ENCODE data around the gene EFCAB6. TPM values are rescaled to one million over a fixed set of nuclear protein-coding genes. Genes with fewer than 3 reads are reported as not detected.

EFCAB6 gene
- total and polyA plus RNA-seq, 4 donors, result 0.14 to 2.1 (median 0.53) TPM

DNA sequence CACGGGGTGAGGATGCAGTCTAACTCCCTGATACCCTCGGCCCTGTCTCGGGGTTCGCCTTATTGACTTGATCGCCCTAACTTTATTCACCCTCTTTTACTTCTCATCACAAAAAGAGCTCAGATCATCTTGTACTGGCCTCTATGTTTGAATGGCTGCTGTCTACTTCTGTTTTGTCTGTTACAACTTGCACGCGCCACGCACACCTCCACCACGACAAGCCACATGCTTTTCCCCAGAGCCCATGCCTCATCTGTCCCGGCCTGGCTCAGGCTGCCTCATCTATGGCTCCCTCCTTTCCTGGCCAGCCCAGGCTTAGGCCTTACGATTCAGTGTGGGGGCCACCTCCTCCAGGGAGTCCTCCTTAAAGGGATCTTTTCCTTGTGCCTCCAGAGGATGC lies 180.9 kb downstream of the EFCAB6 start:
- Histone ChIP-seq H3K9ac (ENCODE audit: low read depth in 1 of 2, low read length in 2 of 2) (no peak overlapping the region), H3K4me3 (ENCODE audit: low read depth in 1 of 3, low read length in 3 of 3) (no peak overlapping the region), H3K27me3 (ENCODE audit: control insufficient read depth in 4 of 4, insufficient read depth in 4 of 4, low read length in 3 of 4) (no peaks in the 10 kb centered on the region), H3K9me3 (ENCODE audit: control insufficient read depth in 4 of 4, low read length in 3 of 4) (no peaks in the 10 kb centered on the region), H3K36me3 (ENCODE audit: control insufficient read depth in 4 of 4, insufficient read depth in 3 of 4, low read depth in 1 of 4, low read length in 3 of 4) (no peaks in the 10 kb centered on the region), H3K4me1 (ENCODE audit: control insufficient read depth in 4 of 4, insufficient read depth in 4 of 4, low read length in 3 of 4) (no peaks in the 10 kb centered on the region), H3K27ac (ENCODE audit: low read depth in 1 of 2, low read length in 2 of 2) (no peak overlapping the region)
- no peak for DNase-seq (ENCODE audit: low spot score)
- no peak for TF ChIP-seq ZBTB33 (IDR thresholded peaks at IDR 0.05)
- TF ChIP-seq RAD21 (IDR thresholded peaks at IDR 0.05), result no peak
- TF ChIP-seq HNF4A (conservative IDR thresholded peaks at IDR 0.05), result no peak
- TF ChIP-seq ATF3 (IDR thresholded peaks at IDR 0.05), result no peak
- no peak for TF ChIP-seq YY1 (IDR thresholded peaks at IDR 0.05)
- TF ChIP-seq NR2F2 (IDR thresholded peaks at IDR 0.05), result no peak
- TF ChIP-seq RXRA (IDR thresholded peaks at IDR 0.05), result no peak
- no peak for TF ChIP-seq GABPA (IDR thresholded peaks at IDR 0.05 in 1 of 2, conservative IDR thresholded peaks at IDR 0.05 in 1 of 2)
- TF ChIP-seq, protein P1, sequence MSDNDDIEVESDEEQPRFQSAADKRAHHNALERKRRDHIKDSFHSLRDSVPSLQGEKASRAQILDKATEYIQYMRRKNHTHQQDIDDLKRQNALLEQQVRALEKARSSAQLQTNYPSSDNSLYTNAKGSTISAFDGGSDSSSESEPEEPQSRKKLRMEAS (IDR thresholded peaks at IDR 0.05), result no peak
- TF ChIP-seq SP1 (IDR thresholded peaks at IDR 0.05), result no peak
- no peak for TF ChIP-seq HNF4G (IDR thresholded peaks at IDR 0.05)
- TF ChIP-seq TAF1 (conservative IDR thresholded peaks at IDR 0.05), result no peak
- no peak for TF ChIP-seq JUND (IDR thresholded peaks at IDR 0.05)
- no peak for TF ChIP-seq EGR1 (IDR thresholded peaks at IDR 0.05; ENCODE audit: low read depth in 2 of 2)
- no peak for TF ChIP-seq FOXA2 (IDR thresholded peaks at IDR 0.05)
- TF ChIP-seq, protein P2, sequence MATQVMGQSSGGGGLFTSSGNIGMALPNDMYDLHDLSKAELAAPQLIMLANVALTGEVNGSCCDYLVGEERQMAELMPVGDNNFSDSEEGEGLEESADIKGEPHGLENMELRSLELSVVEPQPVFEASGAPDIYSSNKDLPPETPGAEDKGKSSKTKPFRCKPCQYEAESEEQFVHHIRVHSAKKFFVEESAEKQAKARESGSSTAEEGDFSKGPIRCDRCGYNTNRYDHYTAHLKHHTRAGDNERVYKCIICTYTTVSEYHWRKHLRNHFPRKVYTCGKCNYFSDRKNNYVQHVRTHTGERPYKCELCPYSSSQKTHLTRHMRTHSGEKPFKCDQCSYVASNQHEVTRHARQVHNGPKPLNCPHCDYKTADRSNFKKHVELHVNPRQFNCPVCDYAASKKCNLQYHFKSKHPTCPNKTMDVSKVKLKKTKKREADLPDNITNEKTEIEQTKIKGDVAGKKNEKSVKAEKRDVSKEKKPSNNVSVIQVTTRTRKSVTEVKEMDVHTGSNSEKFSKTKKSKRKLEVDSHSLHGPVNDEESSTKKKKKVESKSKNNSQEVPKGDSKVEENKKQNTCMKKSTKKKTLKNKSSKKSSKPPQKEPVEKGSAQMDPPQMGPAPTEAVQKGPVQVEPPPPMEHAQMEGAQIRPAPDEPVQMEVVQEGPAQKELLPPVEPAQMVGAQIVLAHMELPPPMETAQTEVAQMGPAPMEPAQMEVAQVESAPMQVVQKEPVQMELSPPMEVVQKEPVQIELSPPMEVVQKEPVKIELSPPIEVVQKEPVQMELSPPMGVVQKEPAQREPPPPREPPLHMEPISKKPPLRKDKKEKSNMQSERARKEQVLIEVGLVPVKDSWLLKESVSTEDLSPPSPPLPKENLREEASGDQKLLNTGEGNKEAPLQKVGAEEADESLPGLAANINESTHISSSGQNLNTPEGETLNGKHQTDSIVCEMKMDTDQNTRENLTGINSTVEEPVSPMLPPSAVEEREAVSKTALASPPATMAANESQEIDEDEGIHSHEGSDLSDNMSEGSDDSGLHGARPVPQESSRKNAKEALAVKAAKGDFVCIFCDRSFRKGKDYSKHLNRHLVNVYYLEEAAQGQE (IDR thresholded peaks at IDR 0.05), result no peak
- no peak for TF ChIP-seq FOXA1 (IDR thresholded peaks at IDR 0.05)
- no peak for TF ChIP-seq CTCF (IDR thresholded peaks at IDR 0.05; ENCODE audit: low read depth, low read length, missing input control)
- 92% methylated on average over 11 of the region's 11 CpGs for WGBS
